ENCODE results near the gene PHYH.

DNA sequence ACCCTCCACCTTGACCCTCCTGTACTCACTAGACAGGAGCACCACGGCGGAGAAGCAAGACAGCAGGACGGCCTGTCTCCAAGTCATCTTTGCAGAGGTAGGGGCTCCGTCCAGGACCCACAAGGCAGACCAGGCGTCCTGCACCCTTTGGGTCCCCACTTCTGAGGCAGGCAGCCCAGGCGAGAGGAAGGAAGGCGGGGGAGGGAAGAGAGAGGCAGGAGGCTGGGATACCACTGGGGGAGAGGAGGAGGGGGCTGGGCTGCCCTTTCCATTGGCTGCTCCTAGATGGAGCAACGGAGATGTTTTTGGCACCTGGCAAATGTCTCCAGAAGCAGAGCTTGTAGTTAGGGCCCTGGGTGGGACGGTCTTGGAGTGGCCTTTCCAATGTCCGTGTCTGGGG, 65.7 kb downstream of the PHYH start, which contains the start of gene UCMA:
- TF ChIP-seq, protein P1, sequence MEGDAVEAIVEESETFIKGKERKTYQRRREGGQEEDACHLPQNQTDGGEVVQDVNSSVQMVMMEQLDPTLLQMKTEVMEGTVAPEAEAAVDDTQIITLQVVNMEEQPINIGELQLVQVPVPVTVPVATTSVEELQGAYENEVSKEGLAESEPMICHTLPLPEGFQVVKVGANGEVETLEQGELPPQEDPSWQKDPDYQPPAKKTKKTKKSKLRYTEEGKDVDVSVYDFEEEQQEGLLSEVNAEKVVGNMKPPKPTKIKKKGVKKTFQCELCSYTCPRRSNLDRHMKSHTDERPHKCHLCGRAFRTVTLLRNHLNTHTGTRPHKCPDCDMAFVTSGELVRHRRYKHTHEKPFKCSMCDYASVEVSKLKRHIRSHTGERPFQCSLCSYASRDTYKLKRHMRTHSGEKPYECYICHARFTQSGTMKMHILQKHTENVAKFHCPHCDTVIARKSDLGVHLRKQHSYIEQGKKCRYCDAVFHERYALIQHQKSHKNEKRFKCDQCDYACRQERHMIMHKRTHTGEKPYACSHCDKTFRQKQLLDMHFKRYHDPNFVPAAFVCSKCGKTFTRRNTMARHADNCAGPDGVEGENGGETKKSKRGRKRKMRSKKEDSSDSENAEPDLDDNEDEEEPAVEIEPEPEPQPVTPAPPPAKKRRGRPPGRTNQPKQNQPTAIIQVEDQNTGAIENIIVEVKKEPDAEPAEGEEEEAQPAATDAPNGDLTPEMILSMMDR (IDR thresholded peaks at IDR 0.05 in 4 of 5, conservative IDR thresholded peaks at IDR 0.05 in 1 of 5): no peak
- TF ChIP-seq POLR2A (IDR thresholded peaks at IDR 0.05): no peak

All from gastrocnemius medialis (tissue), 4 donors.